HG03175 (cell line): ENCODE data around the gene NSDHL.

ENCODE experiments used
- ATAC-seq: cut with Tn5 transposase; IDR thresholded peaks from one replicate; pipeline ENCODE4 v1.9.1; 2021; ENCODE audit warnings: mild to moderate bottlenecking, moderate library complexity; ENCODE audit not compliant: unreplicated experiment

NSDHL gene

DNA sequence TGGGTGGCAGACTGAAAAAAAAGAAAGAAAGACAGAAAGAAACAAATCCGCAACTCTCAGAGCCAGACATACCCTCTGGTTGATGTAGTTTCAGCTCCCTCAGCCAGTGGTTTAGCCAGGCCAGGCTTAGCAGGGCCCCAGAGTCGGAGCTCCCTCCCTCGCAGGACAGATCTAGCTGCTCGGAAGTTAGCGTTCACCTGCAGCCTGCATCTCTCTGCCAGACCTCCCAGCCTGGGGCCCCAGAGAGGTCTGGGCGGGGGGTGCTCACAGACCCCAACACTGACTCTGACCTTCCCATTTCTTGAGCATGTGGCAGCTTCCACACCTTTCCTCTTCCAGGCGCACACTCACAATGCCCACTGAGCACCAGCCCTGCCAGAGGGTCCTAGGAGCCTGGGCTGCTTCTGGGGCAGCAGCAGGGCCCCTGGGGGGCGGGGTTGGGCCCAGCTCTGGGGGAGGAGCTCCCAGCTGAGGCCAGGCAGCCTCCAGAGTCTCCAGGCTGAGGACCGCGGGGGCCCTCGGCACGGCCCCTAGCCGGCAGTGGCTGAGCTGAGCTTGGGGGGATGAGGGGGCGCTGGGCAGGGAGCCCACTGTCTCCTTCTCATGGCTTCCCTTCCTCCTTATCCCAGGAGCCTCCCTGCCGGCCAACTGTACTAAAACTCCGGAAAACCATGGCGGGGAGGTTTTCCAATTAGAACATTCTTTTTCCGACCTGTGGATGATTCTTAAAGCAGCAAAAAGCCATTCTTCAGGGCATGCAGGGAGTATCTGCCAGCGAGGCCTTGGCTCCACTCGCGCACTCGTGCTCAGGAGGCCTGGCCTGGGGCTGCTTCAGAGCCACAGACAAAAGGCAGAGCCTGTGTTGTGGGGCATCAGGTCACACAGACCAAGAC lies 62.4 kb downstream of the NSDHL start:
- no peak for ATAC-seq

GRCh38 chrX:152893980-152894610 lies 63.2 kb downstream of the NSDHL start:
- no peak for ATAC-seq

DNA sequence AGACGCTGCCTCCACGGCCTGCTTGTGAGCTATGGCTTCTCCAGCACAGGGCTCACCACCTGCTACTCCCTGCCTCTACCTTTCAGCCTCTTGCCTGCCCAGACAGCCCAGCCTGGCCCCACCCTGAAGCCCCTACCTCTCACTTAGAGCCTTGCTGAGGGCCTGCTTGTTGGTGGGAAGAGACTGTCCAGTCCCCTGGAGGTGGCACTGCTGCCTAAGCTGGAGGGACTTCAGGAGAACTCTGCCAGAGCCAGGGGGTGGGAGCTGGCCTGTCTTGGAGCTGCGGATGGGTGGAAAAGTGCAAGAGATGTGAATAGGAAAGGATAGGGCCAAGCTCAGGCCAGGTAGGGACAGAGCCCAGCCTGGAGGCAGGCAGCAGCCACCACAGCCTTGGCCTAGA lies 64.3 kb downstream of the NSDHL start:
- ATAC-seq, result no peak

- no peak for ATAC-seq
Measured at GRCh38 chrX:152895724-152896420, 65.0 kb downstream of the NSDHL start.

DNA sequence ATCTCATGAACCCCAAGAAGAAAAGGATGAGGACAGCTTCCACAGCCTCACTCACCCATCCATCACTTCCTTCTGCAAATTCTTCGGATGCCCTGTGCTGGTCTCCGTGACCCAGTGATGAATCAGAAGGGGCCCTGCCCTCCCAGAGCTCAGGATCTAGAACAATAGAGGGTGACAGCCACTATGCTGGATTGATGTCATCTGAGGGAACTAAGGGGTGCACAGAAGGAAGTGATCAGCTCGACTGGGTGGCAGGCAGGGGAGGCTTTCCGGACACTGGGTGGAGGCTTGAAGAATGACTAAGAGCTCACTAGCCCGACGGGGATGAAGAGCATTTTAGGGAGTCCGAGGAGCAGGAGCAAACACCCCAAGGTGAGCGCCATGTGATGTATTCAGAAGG lies 65.6 kb downstream of the NSDHL start:
- ATAC-seq, result no peak

- no peak for ATAC-seq
Measured at GRCh38 chrX:152897222-152898131, 66.6 kb downstream of the NSDHL start, which contains the start of gene ZNF185. ZNF185 (plus strand) TSS chrX:152898067; CDS start chrX:152914490, 16,423 bp downstream.

DNA sequence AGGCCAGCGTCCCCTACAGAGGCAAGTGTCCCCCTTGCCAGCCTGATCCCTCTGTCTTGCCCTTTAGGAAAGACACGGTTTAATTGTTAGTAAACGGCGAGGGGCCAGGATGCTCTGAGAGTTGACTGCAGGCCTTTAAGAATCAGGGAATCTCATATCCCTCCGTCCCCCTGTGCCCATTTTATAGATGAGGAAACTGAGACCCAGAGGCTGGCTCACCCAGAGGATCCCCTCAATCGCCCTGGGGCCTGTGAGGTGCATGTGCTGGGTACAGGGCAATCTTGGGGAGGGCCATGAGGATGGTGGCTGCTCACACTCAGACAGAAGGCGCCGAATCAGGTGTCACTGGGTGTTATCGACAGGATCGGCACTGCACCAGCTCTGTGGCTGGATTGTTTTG lies 67.6 kb downstream of the NSDHL start:
- ATAC-seq, result no peak

DNA sequence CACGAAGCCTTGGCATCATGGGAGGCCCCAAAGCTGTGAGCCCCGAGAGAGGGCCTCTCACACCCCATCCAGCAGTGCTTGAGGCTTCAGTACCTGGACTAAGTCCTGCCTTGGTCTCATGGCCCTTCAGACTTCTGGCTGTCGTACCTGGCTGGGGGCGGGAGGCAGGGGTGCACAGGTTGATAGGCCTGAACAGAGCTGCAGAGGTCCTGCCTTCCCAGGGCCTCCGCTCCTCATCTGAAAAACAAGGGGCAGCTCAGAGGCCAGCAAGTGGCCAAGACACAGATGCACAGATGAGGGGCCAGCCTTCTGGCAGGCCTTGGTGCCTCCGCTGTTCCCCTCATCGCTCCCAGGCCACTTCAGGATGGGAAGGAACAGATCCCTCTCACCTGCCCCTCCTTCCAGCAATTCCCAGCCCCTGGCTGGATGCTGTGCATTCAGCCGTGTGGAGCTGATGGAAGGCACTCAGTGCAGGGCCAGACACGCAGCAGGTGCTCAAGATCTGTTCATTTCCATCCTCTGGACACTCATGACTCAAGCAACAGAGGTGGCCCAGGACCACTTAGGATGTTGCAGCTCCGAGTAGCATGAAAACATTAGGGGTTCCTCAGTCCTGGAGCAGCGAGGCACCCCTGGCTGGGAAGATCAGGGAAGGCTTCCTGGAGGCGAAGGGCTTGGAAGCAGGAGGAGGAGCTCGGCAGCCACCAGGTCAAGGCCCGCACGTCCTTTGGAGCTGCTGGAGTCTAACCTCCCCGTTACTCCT lies 68.4 kb downstream of the NSDHL start:
- no peak for ATAC-seq

- no peak for ATAC-seq
Measured at GRCh38 chrX:152899874-152900719, 69.2 kb downstream of the NSDHL start.

GRCh38 chrX:152900937-152901445 lies 70.1 kb downstream of the NSDHL start:
- no peak for ATAC-seq

- no peak for ATAC-seq
Measured at GRCh38 chrX:152901816-152902501, 71.1 kb downstream of the NSDHL start.

DNA sequence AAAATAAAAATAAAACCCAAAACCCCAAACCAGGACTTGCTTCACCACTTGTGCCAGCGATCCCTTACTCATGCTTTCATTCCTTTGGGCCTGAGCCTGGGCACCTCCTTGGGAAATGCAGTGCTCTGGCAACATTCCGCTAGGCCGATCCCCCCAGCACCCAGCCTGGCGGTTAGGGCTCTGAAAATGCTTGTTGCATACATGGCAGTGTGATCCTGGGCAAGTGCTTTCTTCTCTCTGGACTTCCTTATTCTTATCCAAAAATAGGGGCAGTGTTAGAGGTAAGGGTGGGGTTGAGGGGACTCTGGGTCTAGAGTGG lies 71.6 kb downstream of the NSDHL start:
- ATAC-seq, result no peak

- ATAC-seq, result no peak
Measured at GRCh38 chrX:152903589-152903988, 72.7 kb downstream of the NSDHL start.

DNA sequence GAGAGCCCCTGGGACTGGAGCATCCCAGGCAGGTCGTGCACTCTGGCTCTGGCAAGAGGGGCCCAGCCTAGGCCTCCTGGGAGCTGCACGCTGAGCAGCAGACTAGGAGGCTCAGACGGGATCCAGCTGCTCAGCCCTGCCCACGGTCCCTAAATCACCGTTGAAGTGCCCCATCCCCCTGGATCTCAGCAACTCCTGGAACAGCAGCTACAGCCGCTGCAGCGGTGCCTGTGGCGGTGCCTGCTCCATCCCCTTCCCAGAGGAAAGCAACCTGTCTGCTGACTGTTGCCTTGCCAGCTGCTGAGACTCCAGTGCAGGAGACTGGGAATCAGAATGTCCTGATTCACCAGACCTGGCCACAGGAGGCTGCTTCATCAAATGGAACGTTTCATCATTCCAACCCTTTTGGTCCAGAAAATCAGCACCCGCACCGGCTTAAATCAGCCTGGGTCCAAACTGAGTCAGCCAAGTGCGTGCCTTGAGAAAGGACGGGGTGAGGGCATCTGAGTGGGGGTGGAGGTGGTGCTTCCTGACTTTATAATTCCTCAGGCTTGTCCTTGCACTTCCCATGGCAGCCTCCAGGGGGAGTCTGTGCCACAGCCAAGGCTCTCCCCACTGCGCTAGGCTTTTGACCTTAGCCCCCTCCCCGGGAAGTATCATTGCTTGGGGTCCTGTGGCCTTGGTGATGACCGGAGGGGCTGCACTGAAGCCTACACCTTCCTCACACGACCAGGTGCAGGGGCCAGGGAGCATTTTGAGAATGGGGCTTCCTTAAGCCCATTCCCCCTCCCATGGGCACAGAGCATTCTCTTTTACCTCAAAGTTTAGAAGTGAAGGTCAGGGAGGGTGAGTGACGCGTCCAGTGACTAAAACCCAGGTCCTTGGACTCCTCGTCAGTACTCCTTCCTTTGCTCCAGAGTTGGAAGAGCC lies 73.6 kb downstream of the NSDHL start:
- ATAC-seq, result no peak

GRCh38 chrX:152905081-152905420 lies 74.2 kb downstream of the NSDHL start:
- ATAC-seq, result no peak

DNA sequence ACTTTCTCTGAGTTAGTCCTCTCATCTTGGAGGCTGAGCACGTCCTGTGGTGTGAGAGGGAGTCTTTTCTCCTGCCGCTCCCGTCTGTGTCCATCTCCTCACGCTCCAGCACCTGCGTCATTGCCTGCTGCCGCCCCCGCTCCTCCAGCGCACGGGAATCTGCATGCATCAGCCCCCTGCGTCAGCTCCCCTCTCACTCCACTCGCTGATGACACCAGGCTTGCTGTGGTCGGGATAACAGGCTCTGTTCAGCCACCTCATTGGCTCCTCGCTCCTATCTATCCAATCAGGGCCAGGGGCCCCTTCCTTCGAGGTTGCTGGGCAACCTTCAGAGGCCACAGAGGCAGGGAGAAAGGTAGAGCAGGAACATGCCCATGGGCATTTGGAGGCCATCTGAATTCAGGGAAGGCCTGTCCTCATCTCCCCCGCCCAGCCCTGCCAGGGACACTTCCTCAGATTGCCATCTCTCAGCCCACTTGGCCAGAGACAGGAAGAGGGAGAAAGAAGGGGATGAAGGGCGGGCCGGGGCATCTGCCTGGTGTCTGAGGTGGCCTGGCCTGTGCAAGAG lies 76.3 kb downstream of the NSDHL start:
- ATAC-seq, result no peak

- no peak for ATAC-seq
Measured at GRCh38 chrX:152908486-152908885, 77.6 kb downstream of the NSDHL start.
